NCI-H1417 treated with DMSO at 0.1 percent for 48 hours (cell line): Measurements from ENCODE around the gene COX4I2.
"Not testable (repeated sequence)": the region's sequence is repeated elsewhere in the genome, so short reads cannot be mapped to it uniquely, and the experiment has no call there.

Experiments
- DNase-seq: peaks from one replicate; lab custom pipeline; 2025; lab: John Stamatoyannopoulos, UW

The COX4I2 gene

GRCh38 chr20:31637660-31638059 lies at the start of gene COX4I2:
TSS of gene COX4I2 (plus strand) at chr20:31637912. CDS start at chr20:31639018, 1,106 bp downstream.
- no peak for DNase-seq

GRCh38 chr20:31590717-31591225 lies 46.9 kb upstream of the COX4I2 start:
- no peak for DNase-seq

- DNase-seq: no peak
Measured at GRCh38 chr20:31593221-31594001, 44.3 kb upstream of the COX4I2 start.

- no peak for DNase-seq
Measured at GRCh38 chr20:31594002-31594557, 43.6 kb upstream of the COX4I2 start.

GRCh38 chr20:31594558-31595379 lies 42.9 kb upstream of the COX4I2 start:
- no peak for DNase-seq

- no peak for DNase-seq
Measured at GRCh38 chr20:31595380-31595653, 42.4 kb upstream of the COX4I2 start.

- no peak for DNase-seq
Measured at GRCh38 chr20:31595654-31596411, 41.9 kb upstream of the COX4I2 start.

GRCh38 chr20:31596412-31596715 lies 41.3 kb upstream of the COX4I2 start:
- DNase-seq: not testable (repeated sequence)

- DNase-seq: no peak
Measured at GRCh38 chr20:31596831-31597480, 40.8 kb upstream of the COX4I2 start.

GRCh38 chr20:31597481-31597855 lies 40.2 kb upstream of the COX4I2 start:
- no peak for DNase-seq

- no peak for DNase-seq
Measured at GRCh38 chr20:31602431-31602778, 35.3 kb upstream of the COX4I2 start.

- DNase-seq: no peak
Measured at GRCh38 chr20:31602779-31603441, 34.8 kb upstream of the COX4I2 start.

GRCh38 chr20:31603822-31604566 lies 33.7 kb upstream of the COX4I2 start:
- DNase-seq: peak; percentile 98

GRCh38 chr20:31604567-31605030 lies 33.1 kb upstream of the COX4I2 start:
- DNase-seq: no peak

- peak; percentile 96 for DNase-seq
Measured at GRCh38 chr20:31605031-31605901, 32.4 kb upstream of the COX4I2 start, which contains the start of gene ID1. TSS of gene ID1 (plus strand) at chr20:31605289. CDS start at chr20:31605388, 99 bp downstream.

- DNase-seq: no peak
Measured at GRCh38 chr20:31605902-31606803, 31.6 kb upstream of the COX4I2 start.

- DNase-seq: no peak
Measured at GRCh38 chr20:31606804-31607639, 30.7 kb upstream of the COX4I2 start.
